ENCODE results near the gene PARD3B. TPM values are rescaled to one million over a fixed set of nuclear protein-coding genes. Genes with fewer than 3 reads are reported as not detected.

Gene PARD3B
- total and polyA plus RNA-seq, 2 of the 8 experiments (the other 6 are each of a cell fraction or from before 2014, with no cell fraction given): 1.2 to 5.7 TPM

DNA sequence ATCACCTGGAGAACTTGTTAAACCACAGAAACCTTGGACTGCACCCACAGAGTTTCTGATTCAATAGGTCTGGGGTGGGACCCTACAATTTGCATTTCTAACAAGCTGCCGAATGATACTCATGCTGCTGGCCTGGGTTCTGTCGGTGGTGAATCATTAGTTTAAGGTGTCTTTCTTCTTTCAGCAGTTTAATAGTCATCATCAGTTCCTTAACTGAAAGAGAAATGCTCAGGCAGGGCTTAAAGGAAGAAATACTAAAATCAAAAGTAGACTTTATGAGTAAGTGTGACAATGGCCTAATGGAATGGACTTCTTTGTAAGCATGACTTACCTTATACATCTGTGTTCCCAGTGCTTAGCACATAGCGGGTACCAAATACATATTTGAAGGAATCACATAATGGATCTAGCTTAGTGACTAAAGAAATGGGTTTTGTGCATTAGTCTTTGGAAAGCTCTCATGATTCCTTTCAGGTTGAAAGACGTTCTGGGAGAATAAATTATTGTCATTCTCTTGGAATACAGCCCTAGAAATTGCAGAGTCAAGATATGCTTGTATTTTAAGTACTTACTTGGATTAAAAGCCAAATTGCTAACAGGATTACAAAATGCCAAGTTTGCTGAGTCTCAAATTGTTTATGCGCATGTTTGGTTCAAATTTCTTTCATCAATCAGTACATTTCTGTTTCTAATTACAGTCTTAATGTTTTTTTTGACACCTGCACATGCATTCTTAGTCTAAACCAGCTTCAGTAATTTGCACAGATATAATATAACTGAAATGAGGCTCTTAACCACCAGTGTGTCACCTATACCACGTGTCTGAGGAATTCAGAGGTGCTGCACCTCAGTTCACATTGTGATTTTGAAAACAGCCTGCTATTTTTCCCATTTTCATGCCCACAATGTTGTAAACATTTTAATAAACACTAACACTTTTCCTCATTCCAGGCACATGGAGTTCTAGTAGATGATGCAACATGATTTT, 916.7 kb downstream of the PARD3B start (continued):
- TF ChIP-seq, protein P1, sequence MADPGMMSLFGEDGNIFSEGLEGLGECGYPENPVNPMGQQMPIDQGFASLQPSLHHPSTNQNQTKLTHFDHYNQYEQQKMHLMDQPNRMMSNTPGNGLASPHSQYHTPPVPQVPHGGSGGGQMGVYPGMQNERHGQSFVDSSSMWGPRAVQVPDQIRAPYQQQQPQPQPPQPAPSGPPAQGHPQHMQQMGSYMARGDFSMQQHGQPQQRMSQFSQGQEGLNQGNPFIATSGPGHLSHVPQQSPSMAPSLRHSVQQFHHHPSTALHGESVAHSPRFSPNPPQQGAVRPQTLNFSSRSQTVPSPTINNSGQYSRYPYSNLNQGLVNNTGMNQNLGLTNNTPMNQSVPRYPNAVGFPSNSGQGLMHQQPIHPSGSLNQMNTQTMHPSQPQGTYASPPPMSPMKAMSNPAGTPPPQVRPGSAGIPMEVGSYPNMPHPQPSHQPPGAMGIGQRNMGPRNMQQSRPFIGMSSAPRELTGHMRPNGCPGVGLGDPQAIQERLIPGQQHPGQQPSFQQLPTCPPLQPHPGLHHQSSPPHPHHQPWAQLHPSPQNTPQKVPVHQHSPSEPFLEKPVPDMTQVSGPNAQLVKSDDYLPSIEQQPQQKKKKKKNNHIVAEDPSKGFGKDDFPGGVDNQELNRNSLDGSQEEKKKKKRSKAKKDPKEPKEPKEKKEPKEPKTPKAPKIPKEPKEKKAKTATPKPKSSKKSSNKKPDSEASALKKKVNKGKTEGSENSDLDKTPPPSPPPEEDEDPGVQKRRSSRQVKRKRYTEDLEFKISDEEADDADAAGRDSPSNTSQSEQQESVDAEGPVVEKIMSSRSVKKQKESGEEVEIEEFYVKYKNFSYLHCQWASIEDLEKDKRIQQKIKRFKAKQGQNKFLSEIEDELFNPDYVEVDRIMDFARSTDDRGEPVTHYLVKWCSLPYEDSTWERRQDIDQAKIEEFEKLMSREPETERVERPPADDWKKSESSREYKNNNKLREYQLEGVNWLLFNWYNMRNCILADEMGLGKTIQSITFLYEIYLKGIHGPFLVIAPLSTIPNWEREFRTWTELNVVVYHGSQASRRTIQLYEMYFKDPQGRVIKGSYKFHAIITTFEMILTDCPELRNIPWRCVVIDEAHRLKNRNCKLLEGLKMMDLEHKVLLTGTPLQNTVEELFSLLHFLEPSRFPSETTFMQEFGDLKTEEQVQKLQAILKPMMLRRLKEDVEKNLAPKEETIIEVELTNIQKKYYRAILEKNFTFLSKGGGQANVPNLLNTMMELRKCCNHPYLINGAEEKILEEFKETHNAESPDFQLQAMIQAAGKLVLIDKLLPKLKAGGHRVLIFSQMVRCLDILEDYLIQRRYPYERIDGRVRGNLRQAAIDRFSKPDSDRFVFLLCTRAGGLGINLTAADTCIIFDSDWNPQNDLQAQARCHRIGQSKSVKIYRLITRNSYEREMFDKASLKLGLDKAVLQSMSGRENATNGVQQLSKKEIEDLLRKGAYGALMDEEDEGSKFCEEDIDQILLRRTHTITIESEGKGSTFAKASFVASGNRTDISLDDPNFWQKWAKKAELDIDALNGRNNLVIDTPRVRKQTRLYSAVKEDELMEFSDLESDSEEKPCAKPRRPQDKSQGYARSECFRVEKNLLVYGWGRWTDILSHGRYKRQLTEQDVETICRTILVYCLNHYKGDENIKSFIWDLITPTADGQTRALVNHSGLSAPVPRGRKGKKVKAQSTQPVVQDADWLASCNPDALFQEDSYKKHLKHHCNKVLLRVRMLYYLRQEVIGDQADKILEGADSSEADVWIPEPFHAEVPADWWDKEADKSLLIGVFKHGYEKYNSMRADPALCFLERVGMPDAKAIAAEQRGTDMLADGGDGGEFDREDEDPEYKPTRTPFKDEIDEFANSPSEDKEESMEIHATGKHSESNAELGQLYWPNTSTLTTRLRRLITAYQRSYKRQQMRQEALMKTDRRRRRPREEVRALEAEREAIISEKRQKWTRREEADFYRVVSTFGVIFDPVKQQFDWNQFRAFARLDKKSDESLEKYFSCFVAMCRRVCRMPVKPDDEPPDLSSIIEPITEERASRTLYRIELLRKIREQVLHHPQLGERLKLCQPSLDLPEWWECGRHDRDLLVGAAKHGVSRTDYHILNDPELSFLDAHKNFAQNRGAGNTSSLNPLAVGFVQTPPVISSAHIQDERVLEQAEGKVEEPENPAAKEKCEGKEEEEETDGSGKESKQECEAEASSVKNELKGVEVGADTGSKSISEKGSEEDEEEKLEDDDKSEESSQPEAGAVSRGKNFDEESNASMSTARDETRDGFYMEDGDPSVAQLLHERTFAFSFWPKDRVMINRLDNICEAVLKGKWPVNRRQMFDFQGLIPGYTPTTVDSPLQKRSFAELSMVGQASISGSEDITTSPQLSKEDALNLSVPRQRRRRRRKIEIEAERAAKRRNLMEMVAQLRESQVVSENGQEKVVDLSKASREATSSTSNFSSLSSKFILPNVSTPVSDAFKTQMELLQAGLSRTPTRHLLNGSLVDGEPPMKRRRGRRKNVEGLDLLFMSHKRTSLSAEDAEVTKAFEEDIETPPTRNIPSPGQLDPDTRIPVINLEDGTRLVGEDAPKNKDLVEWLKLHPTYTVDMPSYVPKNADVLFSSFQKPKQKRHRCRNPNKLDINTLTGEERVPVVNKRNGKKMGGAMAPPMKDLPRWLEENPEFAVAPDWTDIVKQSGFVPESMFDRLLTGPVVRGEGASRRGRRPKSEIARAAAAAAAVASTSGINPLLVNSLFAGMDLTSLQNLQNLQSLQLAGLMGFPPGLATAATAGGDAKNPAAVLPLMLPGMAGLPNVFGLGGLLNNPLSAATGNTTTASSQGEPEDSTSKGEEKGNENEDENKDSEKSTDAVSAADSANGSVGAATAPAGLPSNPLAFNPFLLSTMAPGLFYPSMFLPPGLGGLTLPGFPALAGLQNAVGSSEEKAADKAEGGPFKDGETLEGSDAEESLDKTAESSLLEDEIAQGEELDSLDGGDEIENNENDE (IDR thresholded peaks at IDR 0.05; ENCODE audit: insufficient replicate concordance, low read length): no peak
- TF ChIP-seq, protein P2, sequence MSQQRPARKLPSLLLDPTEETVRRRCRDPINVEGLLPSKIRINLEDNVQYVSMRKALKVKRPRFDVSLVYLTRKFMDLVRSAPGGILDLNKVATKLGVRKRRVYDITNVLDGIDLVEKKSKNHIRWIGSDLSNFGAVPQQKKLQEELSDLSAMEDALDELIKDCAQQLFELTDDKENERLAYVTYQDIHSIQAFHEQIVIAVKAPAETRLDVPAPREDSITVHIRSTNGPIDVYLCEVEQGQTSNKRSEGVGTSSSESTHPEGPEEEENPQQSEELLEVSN (IDR thresholded peaks at IDR 0.05): no peak
- TF ChIP-seq YY1 (IDR thresholded peaks at IDR 0.05; ENCODE audit: low read depth, low read length): no peak
- TF ChIP-seq PHF8 (conservative IDR thresholded peaks at IDR 0.05; ENCODE audit: low read depth, low read length): no peak
- no peak for TF ChIP-seq TCF12 (IDR thresholded peaks at IDR 0.05; ENCODE audit: low read depth, low read length)
- no peak for TF ChIP-seq RNF2 (IDR thresholded peaks at IDR 0.05; ENCODE audit: borderline replicate concordance, low read depth, low read length, missing control alignments, poor library complexity, severe bottlenecking)

Measured in H1 (cell line).